SJSA1 (cell line): Measurements from ENCODE around the gene SMIM12. TPM values are rescaled to one million over a fixed set of nuclear protein-coding genes. Genes with fewer than 3 reads are reported as not detected.
"Not testable (repeated sequence)": the region's sequence is repeated elsewhere in the genome, so short reads cannot be mapped to it uniquely, and the experiment has no call there.

Experiments used
- DNase-seq, 2 experiments: peaks; one replicate each; pipeline ENCODE4 v3.0.0-alpha.2; 2015 to 2020; ENCODE audit warnings: low spot score in 2 of 2, low read depth in 1 of 2
- H3K27ac ChIP-seq: fragments of 250-450 bp; sonication (Bioruptor Pico); 2 replicates; pipeline ENCODE4 v1.5.1; 2020; ENCODE audit warnings: mild to moderate bottlenecking, moderate library complexity
- H3K27me3 ChIP-seq: fragments of 250-450 bp; sonication (Bioruptor Pico); replicated peaks from 2 replicates; pipeline ENCODE4 v1.5.1; 2020; ENCODE audit warnings: mild to moderate bottlenecking, moderate library complexity
- H3K36me3 ChIP-seq: fragments of 250-450 bp; sonication (Bioruptor Pico); 2 replicates; pipeline ENCODE4 v1.5.1; 2020; ENCODE audit warnings: mild to moderate bottlenecking
- H3K4me1 ChIP-seq: fragments of 250-450 bp; sonication (Bioruptor Pico); replicated peaks from 2 replicates; pipeline ENCODE4 v1.6.1; 2021; ENCODE audit warnings: mild to moderate bottlenecking
- H3K4me3 ChIP-seq: fragments of 250-450 bp; sonication (Bioruptor Pico); 2 replicates; pipeline ENCODE4 v1.5.1; 2020; ENCODE audit warnings: mild to moderate bottlenecking
- H3K9me3 ChIP-seq: fragments of 250-450 bp; sonication (Bioruptor Pico); replicated peaks from 2 replicates; pipeline ENCODE4 v1.5.1; 2020; ENCODE audit warnings: mild to moderate bottlenecking
- total RNA-seq: library from RNA; depleted of rRNA; stranded (reverse); fragments of >200 nt; shearing (Covaris generic); gene quantifications from 2 replicates; pipeline ENCODE4 v1.2.3, GENCODE V29; 2014; rRNA removed

SMIM12 gene
- total RNA-seq, 1 experiment from 2014 or later, result 41.5 TPM

DNA sequence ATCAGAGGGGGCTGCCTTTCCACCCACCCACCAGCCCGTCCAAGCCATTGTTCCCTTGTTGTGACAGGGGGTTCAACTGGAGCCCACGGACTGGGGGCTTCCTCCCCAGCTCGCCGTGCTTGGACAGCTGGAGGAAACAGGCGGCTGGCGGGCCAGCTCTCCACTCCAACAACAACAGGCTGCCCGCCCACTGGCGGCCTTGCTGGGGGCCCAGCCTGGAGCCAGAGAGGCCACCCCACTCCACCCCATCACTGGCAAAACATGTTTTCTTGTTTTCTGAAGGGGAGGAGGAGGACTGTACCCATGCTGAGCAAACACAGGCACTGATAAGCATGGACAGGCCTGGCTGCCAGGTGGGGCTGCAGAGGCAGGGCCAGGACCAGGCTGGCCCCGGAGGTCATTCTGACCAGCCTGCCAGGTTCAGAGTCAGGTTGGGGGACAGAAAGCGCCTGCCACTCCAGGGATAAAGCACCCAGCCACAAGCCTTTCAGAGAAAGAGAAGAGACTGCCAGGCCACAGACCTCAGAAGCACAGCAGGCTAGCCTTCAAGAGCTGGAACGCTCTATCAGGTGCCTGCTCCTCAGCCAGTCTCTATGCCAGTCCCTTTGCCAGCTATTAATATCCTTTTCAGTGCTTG, 34.0 kb downstream of the SMIM12 start:
- Histone ChIP-seq H3K4me3 (no peak overlapping the region), H3K36me3 (no peaks in the 10 kb centered on the region), H3K27ac (no peak overlapping the region), H3K4me1 (no peaks in the 10 kb centered on the region), H3K9me3 (no peaks in the 10 kb centered on the region), H3K27me3 (no peaks in the 10 kb centered on the region)
- no peak for DNase-seq

DNA sequence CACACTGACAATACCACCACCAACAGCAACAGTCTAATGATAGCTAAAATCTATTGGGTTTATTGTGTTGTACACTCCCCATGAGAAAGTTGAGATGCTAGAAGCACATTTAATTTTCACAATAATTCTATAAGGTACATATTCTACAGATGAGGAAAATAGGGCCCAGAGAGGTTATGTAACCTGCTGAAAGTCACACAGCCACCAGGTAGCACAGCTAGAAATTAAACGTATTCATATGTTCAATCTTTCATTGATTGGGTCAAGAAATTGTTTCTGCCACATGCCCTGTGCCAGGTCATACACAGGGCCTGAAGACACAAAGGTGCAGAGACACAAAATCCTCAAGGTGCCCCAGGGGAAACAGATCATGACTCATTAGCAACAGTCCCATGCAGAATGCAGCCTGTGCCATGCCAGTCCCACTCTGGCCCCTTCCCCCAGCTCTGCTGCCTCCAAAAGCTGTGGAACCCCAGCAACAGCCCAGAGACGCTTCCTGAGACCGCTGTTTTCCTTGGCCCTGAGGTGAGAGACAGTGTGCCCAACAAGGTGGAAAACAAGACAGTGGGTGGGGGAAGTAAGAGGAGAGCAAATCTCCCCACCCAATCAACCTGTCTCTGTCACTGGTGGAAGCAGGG, 34.6 kb downstream of the SMIM12 start:
- Histone ChIP-seq H3K27me3 (no peaks in the 10 kb centered on the region), H3K9me3 (no peaks in the 10 kb centered on the region), H3K27ac (no peak overlapping the region), H3K4me1 (no peaks in the 10 kb centered on the region), H3K4me3 (no peak overlapping the region), H3K36me3 (no peaks in the 10 kb centered on the region)
- no peak for DNase-seq

DNA sequence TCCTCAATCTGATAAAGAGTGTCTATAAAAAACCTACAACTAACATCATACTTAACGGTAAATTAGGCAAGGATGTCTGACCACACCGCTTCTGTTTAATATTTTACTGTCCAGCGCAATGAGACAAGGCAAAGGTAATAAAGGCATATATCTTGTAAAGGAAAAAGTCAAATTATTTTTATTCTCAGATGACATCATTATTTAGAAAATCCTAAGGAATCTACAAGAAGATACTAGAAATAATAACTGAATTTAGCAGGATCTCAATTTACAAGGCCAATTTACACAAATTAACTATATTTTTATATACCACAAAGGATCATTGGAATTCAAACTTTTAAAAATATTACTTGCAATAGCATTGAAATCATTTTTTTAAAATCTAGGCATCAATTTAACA, 37.3 kb downstream of the SMIM12 start:
- Histone ChIP-seq H3K27ac (no peak overlapping the region), H3K4me1 (no peaks in the 10 kb centered on the region), H3K36me3 (no peaks in the 10 kb centered on the region), H3K4me3 (no peak overlapping the region), H3K27me3 (no peaks in the 10 kb centered on the region), H3K9me3 (no peaks in the 10 kb centered on the region)
- DNase-seq, result no peak

GRCh38 chr1:34818862-34819261, 40.7 kb downstream of the SMIM12 start:
- H3K9me3 ChIP-seq, H3K4me1 ChIP-seq, H3K27me3 ChIP-seq, H3K27ac ChIP-seq, DNase-seq, H3K36me3 ChIP-seq, H3K4me3 ChIP-seq: not testable (repeated sequence)

DNA sequence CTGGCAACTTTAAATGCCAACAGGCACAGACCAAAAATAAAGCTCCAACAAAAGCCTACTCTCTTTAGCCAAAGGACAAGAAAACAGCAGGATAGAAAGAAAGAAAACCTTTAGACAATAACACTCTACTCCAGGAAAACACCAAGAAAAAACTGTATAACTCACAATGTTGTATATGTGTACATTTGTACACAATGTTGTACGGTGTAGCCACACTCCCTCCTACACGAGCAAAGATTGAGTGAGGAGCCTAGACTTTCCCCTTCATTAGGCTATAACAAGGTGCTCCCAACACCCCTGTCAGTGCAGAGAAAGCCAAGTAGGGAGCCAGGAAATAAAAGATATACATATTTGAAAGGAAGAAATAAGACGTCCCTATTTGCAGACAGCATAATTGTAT, 42.8 kb downstream of the SMIM12 start:
- H3K27ac ChIP-seq, result no peak overlapping the region
- H3K4me3 ChIP-seq, result no peak overlapping the region
- H3K4me1 ChIP-seq, result no peaks in the 10 kb centered on the region
- no peaks in the 10 kb centered on the region for H3K36me3 ChIP-seq
- no peaks in the 10 kb centered on the region for H3K9me3 ChIP-seq
- no peak for DNase-seq
- H3K27me3 ChIP-seq, result no peaks in the 10 kb centered on the region

GRCh38 chr1:34816332-34816731, 43.2 kb downstream of the SMIM12 start:
- no peaks in the 10 kb centered on the region for H3K36me3 ChIP-seq
- H3K27ac ChIP-seq, result no peak overlapping the region
- no peaks in the 10 kb centered on the region for H3K9me3 ChIP-seq
- DNase-seq, result no peak
- no peaks in the 10 kb centered on the region for H3K27me3 ChIP-seq
- no peaks in the 10 kb centered on the region for H3K4me1 ChIP-seq
- H3K4me3 ChIP-seq, result no peak overlapping the region

- H3K4me3 ChIP-seq, DNase-seq, H3K36me3 ChIP-seq, H3K27me3 ChIP-seq, H3K9me3 ChIP-seq, H3K27ac ChIP-seq, H3K4me1 ChIP-seq: not testable (repeated sequence)
These were observed 48.8 kb downstream of the SMIM12 start for GRCh38 chr1:34810781-34811180.

DNA sequence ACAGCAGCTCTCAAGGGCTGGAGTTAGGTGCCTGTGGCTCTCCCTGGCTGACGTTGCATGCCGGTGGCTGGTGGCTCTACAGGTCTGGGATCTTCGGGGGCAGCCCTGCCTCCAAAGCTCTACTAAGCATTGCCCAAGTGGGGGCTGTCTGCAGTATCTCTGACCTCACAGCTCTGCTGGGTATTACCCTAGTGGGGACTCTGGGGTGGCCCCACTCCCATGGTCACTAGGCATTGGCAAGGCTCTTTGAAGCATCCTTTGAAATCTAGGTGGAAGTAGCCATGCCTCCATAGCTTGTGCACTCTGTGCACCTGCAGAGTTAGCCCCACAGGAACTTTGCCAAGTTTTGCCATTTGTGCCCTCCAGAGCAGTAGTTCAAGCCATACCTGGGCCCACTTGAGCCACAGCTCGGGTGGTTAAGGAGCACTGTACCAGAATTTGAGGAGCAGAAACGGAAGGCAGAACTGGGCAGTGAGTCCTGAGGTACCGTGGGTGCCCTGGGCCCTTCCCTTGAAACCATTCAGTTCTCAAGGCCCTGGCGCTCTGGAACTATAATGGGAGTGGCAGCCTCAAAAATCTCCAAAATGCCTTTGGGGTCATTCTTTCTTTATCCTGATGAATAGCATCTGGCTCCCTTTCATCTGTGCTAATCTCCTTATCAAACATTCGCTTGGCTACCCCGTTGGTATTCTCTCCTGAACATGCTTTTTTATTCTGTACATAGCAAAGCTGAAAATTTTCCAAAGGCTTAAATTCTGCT, 51.3 kb downstream of the SMIM12 start:
- H3K4me1 ChIP-seq, result no peaks in the 10 kb centered on the region
- no peak for DNase-seq
- H3K27me3 ChIP-seq, result no peaks in the 10 kb centered on the region; the same call in 1 of the 2 replicates
- no peaks in the 10 kb centered on the region for H3K36me3 ChIP-seq
- no peak overlapping the region for H3K27ac ChIP-seq
- H3K9me3 ChIP-seq, result no peaks in the 10 kb centered on the region
- H3K4me3 ChIP-seq, result no peak overlapping the region

GRCh38 chr1:34806396-34806795, 53.2 kb downstream of the SMIM12 start:
- Histone ChIP-seq H3K4me1 (no peaks in the 10 kb centered on the region), H3K27me3 (no peaks in the 10 kb centered on the region; the same call in 1 of the 2 replicates), H3K36me3 (no peaks in the 10 kb centered on the region), H3K4me3 (no peak overlapping the region), H3K9me3 (no peaks in the 10 kb centered on the region), H3K27ac (no peak overlapping the region)
- no peak for DNase-seq

DNA sequence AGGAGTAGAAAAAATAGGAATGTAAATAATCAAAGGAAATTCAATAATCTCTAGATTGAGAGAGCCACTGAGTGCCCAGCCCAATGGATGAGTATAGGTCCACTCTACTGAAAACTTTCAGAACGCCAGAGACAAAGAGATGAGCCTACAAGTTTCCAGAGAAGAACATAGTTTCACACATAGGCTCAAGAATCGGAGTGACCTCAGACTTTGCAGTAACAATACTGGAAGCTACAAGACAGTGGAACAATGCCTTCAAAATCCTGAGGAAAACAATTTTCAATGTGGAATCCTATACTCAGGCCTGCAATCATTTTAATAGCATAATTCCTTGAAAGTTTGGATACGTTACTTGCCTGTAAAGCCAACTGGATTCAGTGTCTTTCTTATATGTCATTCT, 55.8 kb downstream of the SMIM12 start:
- no peaks in the 10 kb centered on the region for H3K9me3 ChIP-seq
- no peak overlapping the region for H3K27ac ChIP-seq
- H3K36me3 ChIP-seq, result no peaks in the 10 kb centered on the region
- no peaks in the 10 kb centered on the region; the same call in 1 of the 2 replicates for H3K27me3 ChIP-seq
- no peak for DNase-seq
- H3K4me3 ChIP-seq, result no peak overlapping the region
- no peaks in the 10 kb centered on the region for H3K4me1 ChIP-seq

Other genes with a start within 250 kb of the SMIM12 start
- not detected in 2 replicates for gene GJB5, start 104.7 kb downstream of the SMIM12 start, total RNA-seq
- not detected in 2 replicates for gene GJB4, start 100.0 kb downstream of the SMIM12 start, total RNA-seq
- not detected in 2 replicates for gene GJB3, start 78.5 kb downstream of the SMIM12 start, total RNA-seq
- gene GJA4, start 66.8 kb downstream of the SMIM12 start, total RNA-seq, result not detected in 2 replicates
- gene DLGAP3, start 69.9 kb upstream of the SMIM12 start, total RNA-seq, result not detected in 2 replicates
- 33.0 and 42.4 TPM in 2 replicates for gene TMEM35B, start 125.6 kb upstream of the SMIM12 start, total RNA-seq
- gene ZMYM6, start 172.2 kb upstream of the SMIM12 start, total RNA-seq, result 10.2 and 11.9 TPM in 2 replicates
- gene ZMYM1, start 219.6 kb upstream of the SMIM12 start, total RNA-seq, result 12.6 and 25.3 TPM in 2 replicates